HCEC 1CT (cell line): ENCODE results near the gene MPRIP.
"Not testable (repeated sequence)": the region's sequence is repeated elsewhere in the genome, so short reads cannot be mapped to it uniquely, and the experiment has no call there.

Experiments
- DNase-seq: peaks from one replicate; pipeline ENCODE4 v3.0.0-alpha.2; 2017

The MPRIP gene

DNA sequence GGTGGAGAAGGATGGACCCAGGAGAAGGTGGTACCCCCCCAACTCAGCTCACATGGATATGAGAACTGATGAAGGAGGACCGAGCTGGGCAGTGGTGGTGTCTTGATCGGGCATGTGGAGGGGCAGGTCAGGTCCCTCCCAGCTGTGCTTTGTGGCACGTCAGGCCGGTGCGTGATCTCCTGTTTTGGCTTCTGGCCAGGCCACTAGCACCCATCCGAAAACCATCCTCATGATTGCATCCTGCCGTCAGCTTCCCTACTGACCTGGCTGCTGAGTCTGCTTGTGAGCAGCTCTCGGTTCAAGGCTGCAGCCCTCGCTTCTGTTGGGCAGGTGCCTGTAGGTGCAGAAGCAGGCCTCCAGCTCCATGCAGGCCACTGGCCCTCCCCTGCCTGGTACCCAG lies 110.8 kb downstream of the MPRIP start:
- DNase-seq, result no peak

DNA sequence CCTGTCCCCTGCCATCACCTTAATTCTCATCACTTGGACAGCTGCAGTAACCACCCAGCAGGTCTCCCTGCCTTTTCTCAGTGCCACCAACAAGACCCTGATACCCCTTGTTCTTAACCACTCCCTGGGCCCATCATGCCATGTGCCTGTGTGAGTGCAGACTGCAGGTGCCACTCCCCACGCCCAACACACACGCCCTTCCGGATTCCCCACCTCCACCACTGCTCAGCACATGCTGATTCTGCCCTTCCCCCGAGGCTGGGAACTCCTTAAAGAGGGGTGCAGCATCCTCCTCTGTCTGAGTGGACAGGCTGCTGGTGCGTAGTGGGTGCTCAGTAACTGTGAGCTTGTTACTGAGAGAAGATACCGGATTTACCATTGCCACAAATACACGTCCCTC lies 111.5 kb downstream of the MPRIP start:
- DNase-seq, result no peak

DNA sequence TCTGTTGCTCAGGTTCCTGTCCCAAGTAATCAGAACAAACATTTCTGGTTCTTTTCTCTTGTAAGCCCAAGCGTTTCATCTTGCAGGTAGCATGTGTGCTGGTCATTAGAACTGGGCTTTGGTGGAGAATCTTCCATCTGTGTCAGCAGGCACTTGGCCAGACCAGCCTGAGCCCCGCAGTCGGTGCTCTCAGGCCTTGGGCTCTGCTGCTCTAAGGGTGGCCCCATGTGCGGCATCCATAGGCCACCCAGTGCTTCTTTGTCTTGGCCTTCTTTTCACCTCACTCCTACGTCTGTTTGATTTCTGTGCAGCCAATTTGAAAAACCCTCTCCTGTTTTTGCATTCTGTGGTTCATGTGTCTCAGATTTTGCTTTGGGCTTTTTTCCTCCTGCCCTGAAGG lies 112.3 kb downstream of the MPRIP start:
- no peak for DNase-seq

DNA sequence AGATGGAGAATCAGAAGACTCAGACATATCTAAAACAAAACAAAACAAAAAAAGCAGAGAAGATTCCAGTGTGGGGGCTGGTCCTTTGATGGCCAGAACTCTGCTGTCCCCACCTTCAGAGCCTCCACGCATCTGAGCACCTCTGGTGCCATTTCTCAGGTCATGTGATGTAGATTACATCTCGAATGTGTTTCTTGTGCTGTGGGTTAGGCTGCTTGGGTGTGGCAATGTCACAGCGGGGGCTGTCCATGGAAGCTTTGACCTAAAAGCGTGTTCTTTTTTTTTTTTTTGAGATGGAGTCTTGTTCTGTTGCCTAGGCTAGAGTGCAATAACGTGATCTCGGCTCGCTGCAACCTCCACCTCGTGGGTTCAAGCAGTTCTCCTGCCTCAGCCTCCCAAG lies 112.7 kb downstream of the MPRIP start:
- no peak for DNase-seq

DNA sequence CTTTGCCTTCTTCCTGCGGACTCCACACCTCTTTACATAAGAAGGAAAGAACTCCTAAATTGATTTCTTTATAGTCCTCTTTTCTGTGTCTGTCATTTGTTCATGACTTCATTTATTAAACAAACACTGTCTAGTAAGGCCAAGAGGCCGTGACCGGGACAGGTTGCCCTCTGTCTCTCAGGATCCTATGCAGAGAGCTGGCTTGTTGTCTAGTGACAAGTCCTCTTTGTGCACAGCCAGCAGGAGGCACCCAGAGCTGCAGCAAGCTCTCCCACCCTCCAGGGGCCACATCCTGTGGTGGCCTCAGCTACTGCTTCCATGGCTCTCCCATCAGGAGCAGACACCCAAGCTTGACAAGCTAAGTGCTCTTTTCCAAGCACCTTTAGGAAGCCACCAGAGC lies 113.3 kb downstream of the MPRIP start:
- DNase-seq, result no peak

DNA sequence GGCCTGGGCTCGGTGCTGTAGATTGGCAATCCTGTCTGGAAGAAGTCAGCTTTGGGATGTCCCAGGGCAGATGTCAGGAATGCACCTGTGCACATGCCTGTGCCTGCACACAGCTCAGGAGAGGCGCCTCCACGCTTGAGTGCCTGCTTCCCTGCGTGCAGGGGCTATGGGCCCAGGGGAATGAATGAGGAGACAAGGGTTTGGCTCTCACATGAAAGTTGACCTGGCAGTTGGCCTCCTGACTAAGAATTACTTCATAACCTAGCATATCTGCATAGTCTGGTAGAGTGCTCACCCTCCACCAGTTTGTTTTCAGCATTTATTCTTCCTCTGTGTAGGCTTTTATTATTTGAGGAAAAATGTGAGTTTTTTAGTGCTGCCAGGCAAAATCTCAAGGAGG lies 113.8 kb downstream of the MPRIP start:
- peak; percentile 69 for DNase-seq

DNA sequence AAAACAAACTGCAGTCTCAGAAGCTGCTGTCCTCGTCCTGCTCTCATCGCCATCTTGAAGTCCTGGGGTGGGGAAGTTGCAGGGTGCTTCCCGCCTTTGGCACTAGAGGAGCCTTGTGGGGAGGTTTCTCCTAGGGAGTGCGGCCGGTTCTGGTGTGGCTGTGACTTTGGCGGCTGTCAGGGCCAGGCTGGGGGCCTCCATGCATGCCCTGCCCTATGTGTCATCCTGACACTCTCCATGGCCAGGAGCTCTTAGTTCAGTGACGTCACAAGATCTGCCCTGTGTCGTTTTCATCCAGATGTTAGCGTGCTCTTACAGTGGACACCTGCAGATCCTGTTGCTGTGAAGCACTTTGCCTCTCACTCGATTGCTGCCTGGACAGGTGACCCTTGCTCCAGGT lies 114.3 kb downstream of the MPRIP start:
- DNase-seq, result no peak

DNA sequence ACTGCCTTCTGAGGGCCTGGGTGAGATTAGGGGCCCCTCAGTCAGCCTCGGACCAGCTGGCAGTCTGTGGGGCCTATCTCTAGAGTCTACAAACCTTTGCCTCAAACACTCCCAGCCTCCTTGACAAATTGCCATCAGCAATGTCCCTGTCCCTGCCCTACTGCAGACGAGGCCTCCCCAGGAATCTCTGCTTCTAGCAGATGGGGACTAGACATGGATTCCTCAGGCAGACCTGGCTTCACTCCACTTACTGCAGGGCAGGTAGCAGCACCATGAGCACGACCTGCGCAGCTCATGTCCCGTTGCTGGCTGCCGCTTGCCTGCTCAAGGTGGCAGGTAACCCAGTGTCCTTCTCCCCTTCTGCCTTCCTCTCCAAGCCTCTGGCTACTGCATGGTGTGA lies 114.8 kb downstream of the MPRIP start:
- no peak for DNase-seq

DNA sequence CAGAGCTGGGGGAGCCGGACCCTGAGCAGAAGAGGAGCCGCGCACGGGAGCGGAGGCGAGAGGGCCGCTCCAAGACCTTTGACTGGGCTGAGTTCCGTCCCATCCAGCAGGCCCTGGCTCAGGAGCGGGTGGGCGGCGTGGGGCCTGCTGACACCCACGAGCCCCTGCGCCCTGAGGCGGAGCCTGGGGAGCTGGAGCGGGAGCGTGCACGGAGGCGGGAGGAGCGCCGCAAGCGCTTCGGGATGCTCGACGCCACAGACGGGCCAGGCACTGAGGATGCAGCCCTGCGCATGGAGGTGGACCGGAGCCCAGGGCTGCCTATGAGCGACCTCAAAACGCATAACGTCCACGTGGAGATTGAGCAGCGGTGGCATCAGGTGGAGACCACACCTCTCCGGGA lies 116.2 kb downstream of the MPRIP start:
- not testable (repeated sequence) for DNase-seq

DNA sequence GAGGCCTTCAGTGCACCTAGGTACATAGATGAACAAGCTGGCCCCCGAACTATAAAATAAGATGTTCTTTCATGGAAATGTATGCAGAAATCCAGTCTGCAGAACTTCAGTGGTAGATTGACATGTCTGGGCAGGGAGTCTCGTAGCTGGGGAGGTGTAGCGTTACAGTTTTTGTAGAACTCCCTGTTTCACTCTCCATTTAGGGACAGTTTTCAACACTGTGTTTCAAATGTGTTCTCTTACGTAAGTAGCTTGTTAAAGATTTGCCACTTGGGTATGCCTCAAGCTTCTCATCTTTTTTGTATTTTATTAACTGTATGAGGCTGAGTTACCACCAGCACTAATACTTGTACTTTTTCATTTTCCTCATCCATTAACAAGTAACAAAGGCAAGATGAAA lies 117.3 kb downstream of the MPRIP start:
- DNase-seq, result no peak

DNA sequence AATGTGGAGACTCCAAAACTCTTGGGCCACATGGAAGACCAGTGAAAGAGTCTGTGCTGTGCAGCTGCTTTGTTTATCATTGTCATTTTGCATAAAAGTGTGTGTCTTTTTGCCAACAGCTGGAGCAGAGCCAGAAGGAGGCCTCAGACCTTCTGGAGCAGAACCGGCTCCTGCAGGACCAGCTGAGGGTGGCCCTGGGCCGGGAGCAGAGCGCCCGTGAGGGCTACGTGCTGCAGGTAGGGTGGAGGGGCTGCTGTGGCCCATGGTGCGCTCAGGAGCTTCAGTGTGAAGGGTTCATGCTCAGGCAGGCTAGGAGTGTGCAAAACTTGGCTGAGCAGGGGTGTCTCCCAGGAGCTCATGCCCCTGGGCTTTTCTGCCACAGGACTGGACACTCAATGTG lies 118.9 kb downstream of the MPRIP start:
- DNase-seq, result no peak

DNA sequence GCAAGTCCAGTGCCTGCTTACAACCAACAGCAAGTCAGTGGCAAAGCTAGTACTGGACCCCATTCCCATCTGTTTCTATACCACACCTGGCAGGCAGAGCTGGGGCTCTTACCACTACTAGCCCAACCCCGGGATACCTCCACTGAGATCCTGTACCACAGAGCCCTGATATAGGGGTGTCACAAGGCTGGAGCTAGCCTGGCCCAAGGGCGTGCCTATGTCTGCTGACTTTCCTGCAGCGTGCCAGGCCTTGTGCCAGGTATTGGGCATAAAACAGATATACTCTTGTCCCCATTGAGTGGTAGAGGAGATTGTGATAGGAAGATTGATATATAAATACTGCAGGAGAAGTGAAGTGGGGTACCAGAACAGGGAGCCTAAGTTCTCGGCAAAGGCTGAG lies 119.5 kb downstream of the MPRIP start:
- no peak for DNase-seq

DNA sequence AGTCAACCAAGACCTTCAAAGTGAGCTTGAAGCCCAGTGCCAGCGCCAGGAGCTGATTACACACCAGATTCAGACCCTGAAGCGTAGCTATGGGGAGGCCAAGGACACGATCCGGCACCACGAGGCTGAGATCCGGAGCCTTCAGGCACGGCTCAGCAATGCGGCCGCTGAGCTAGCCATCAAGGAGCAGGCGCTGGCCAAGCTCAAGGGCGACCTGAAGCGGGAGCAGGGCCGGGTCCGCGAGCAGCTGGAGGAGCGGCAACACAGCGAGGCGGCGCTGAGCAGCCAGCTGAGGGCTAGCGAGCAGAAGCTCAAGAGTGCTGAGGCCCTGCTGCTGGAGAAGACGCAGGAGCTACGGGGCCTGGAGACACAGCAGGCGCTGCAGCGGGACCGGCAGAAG lies 121.9 kb downstream of the MPRIP start:
- DNase-seq, result no peak

DNA sequence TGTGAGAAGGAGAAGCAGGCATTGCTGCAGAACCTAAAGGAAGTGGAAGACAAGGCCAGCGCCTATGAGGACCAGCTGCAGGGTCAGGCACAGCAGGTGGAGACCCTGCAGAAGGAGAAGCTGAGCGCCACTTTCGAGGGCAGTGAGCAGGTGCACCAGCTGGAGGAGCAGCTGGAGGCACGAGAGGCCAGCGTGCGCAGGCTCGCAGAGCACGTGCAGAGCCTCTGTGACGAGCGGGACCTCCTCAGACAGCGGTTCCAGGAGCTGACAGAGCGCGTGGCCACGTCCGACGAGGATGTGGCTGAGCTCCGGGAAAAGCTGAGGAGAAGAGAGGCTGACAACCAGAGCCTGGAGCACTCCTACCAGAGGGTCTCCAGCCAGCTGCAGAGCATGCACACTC lies 122.4 kb downstream of the MPRIP start:
- DNase-seq, result no peak

DNA sequence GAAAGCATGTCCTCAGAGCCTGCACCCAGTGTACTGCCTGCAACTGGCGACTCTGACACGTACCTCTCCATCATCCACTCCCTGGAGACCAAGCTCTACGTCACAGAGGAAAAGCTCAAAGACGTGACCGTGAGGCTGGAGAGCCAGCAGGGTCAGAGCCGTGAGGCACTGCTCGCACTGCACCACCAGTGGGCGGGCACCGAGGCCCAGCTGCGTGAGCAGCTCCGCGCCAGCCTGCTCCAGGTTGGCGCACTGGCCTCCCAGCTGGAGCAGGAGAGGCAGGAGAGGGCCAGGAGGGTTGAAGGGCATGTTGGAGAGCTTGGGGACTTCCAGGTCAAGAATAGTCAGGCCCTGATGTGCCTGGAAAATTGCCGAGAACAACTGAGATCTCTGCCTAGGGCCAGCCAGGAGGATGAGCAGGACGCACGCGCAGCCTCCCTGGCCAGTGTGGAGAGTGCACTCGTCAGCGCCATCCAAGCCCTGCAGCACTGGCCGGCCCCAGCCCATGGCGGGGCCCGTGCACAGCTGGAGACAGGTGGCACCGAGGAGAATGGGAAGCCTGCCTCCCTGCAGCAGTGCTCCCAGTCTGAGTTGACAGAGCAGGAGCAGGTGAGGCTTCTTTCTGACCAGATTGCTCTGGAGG lies 123.5 kb downstream of the MPRIP start:
- DNase-seq, result no peak

DNA sequence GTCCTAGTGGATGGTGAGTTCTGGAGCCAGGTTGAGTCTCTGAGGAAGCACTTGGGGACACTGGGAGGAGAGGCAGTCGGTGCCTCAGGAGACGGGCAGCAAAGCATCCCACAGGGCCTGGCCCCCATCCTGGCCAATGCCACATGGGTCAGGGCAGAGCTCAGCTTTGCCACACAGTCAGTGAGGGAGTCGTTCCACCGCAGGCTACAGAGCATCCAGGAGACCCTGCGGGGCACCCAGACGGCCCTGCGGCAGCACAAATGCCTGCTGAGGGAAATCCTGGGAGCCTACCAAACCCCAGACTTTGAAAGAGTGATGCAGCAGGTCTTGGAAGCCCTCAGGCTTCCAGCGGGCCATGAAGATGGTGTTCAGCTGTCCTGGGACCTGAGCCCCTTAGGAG lies 124.2 kb downstream of the MPRIP start:
- DNase-seq, result no peak

DNA sequence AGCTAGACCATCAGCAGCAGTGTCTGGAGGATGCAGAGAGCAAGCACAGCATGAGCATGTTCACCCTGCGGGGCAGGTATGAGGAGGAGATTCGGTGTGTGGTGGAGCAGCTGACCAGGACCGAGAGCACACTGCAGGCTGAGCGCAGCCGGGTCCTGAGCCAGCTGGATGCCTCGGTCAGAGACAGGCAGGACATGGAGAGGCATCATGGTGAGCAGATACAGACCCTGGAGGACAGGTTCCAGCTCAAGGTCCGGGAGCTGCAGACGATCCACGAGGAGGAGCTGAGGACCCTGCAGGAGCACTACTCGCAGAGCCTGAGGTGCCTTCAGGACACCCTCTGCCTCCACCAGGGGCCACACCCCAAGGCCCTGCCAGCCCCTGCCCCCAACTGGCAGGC lies 125.1 kb downstream of the MPRIP start:
- DNase-seq, result no peak

DNA sequence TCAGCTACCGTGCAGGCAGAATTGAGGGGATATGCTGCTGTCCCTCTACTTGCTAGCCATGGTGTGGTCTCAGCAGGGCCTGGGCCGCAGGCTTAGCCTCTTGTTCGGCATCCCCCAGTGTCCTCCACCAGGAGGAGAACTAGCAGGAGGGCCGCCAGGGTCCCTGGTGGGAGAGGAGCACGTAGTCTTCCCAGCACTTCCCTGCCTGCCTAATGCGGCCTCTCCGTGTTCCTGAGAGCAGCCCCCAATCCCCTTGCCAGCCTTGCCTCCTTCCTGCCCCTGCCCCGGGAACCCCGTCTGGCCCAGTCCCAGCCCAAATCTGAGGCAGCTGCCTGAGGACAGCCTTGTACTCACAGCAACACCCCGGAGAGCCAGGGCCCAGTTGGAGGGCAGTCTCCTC lies 125.7 kb downstream of the MPRIP start:
- no peak for DNase-seq

DNA sequence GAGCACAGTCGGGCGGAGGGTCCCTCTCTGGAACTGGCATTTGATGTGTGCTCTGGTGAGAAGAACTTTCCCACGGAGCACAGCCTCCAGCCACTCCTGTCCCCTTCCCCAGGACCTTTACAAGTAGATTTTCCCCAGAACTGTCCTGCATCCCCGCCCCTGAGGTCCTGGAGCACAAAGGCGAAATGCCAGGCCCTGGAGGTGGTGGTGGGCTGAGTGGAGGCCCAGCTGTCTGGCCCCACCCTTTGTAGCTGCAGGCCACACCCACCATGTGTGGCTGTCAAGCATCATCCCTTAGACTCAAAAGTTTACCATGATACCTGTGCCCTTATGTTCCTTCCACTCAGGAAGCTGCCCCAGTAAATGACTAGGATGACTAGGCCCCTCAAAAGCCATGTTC lies 126.1 kb downstream of the MPRIP start:
- no peak for DNase-seq

DNA sequence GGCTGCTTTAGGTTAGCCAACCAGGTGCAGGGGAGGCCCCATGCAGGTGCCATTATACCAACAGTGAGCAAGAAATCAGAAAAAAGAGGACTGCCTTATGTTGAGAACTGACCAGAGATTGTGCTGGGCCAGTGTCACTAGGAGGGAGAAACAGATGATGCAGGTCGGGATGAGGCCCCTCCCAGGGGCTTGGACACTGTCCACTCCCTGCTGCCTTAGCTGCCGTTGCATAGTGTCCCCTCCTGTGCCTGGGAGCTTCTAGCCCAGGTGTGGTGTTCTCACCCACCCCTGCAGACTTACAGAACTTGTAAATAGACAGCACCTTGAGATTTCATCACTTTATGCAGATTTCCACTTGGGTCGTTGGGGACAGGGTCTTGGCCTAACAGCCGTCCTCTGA lies 127.1 kb downstream of the MPRIP start:
- no peak for DNase-seq

DNA sequence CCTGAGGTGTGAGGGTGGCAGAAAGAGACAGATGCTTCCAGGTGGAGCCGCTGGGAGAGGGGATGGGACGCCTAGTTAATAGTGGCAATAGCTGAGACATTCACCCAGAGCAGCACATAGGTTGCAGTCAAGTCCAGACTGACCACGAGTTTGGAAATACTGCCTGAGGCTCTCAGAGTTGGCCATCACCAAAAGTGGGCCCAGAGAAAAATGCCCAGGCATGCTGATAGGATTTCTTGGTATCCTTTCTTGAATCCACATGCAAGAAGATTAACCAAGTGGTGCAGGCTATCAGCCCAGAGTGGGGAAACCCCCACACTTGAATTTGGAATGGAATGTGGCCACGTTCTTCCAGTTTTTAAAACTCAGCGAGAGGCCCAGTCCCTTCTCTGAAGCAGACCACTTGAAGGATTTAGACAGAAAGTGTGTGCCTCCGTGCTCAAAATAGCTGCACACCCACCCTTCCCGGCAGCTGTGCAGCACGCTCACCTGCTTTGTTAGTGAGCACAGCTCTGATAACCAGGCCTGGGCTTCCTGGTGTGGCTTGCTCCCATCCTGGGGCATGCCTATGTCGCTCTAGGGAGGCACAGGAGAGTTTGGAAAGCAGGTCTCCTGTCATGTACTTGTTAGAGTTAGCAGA lies 128.2 kb downstream of the MPRIP start:
- no peak for DNase-seq

DNA sequence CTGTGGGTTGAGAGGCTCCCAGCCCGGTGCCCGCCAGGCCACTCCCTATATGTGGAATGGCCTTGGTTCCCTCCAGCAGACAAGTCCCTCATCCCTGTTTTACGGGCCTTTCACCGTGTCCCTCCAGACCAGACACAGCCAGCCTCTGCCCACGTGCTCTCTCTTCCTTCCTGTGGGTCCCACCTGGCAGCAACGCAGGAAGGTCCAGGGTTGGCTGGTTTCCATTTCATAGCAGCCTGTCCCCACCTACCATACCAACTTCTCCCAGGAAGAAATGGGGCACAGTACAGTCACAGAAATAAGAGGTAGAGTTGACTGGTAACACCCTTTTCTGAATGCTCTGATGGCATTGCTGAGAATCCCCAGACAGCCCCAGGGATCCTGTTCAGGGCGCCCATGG lies 128.9 kb downstream of the MPRIP start:
- DNase-seq, result no peak

DNA sequence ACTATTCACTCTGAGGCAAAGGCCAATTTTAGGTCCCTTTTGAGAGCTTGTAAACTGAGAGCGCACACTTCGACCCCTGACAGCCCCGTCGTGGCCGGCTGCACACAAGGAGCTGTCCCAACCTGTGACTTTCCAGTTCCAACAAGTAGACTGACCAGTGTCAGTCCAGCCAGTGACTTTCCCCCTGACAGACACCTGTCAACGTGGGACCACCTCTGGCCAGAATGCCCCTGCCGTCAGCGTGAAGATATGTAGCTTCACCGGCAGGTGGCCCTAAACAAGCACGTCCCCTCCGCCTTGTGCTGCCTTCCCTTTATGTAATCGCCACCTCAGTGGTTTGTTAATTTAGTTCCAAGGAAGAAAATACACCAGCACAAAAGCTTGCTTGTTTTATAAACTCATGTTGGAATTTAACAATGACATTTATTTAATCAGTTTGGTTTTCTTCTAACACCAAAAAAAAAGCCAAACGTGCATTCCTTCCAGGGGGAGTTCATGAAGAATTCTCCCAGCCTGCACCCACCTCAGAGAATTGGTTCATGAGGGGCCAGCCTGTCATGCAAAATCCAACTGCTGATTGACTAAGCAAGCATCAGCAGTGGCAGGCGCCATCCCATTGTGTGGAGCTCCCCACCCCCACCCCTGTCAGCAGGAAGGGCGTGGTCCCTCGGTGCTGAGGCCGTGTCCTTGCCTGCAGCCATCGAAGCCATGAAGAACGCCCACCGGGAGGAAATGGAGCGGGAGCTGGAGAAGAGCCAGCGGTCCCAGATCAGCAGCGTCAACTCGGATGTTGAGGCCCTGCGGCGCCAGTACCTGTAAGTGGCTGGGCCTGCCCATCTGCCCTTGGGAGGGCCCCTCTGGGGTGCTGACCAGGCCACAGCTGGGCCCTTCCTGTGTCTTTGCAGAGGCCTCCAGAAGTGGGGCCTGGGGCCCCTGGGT lies 130.0 kb downstream of the MPRIP start:
- no peak for DNase-seq

DNA sequence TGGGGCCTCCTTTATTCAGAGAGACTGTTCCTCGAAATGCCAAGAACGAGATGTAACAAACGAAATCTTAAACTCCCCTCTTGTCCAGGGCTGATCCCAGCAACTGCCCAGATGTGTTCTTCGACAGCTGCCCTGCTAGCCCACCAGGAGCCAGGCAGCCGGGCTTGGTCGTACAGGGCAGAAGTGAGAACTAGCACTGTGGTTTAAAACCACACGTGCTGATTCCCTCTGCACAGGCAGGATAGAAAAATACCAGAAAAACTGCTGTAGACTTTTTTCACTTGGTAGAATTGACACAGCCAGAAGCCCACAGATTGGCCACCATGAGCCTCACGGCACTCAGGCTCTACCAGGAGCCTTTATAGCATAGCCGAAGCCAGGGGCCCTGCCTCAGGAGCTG lies 130.7 kb downstream of the MPRIP start:
- DNase-seq, result no peak
